Fibroblast of mammary gland (primary cell): ENCODE data around the gene CREB1.
A peak's percentile ranks its signal among the peaks of the same experiment; 100 is the strongest.

Experiments
- DNase-seq: peaks from one replicate; pipeline ENCODE4 v3.0.0-alpha.2; 2010; ENCODE audit warnings: low read depth
- H3K4me3 ChIP-seq: 2 replicates; pipeline ENCODE4 v1.5.1; 2011; ENCODE audit warnings: low read depth, mild to moderate bottlenecking, low read length, moderate library complexity; ENCODE audit not compliant: control insufficient read depth
- CTCF ChIP-seq: conservative IDR thresholded peaks from 2 replicates; pipeline ENCODE4 v1.5.1; 2011; ENCODE audit warnings: low read depth, low read length, inconsistent platforms; ENCODE audit not compliant: control insufficient read depth, insufficient read depth

The CREB1 gene

GRCh38 chr2:207523005-207523404, 6.8 kb upstream of the CREB1 start:
- H3K4me3 ChIP-seq: no peak overlapping the region
- no peak for TF ChIP-seq CTCF
- no peak for DNase-seq

- no peak for TF ChIP-seq CTCF
- H3K4me3 ChIP-seq: no peak overlapping the region
- no peak for DNase-seq
Observed at GRCh38 chr2:207525296-207525695, 4.5 kb upstream of the CREB1 start.

GRCh38 chr2:207528980-207529329, 807 bp upstream of the CREB1 start:
- peak overlapping the region; percentile 53 for H3K4me3 ChIP-seq
- peak; percentile 26 for TF ChIP-seq CTCF
- DNase-seq: peak; percentile 46

- TF ChIP-seq CTCF: no peak
- H3K4me3 ChIP-seq: peak overlapping the region; percentile 94
- peak; percentile 43 for DNase-seq
Observed at GRCh38 chr2:207530160-207531031, 634 bp downstream of the CREB1 start.

- H3K4me3 ChIP-seq: peak overlapping the region; percentile 94
- DNase-seq: peak; percentile 34
- TF ChIP-seq CTCF: no peak
Observed at GRCh38 chr2:207531032-207531952, 1.5 kb downstream of the CREB1 start.

GRCh38 chr2:207532676-207533075, 2.9 kb downstream of the CREB1 start:
- no peak overlapping the region for H3K4me3 ChIP-seq
- no peak for TF ChIP-seq CTCF
- DNase-seq: no peak
